ENCODE measurements around the gene CHD3. TPM values are rescaled to one million over a fixed set of nuclear protein-coding genes. Genes with fewer than 3 reads are reported as not detected.

CHD3 gene
- total RNA-seq, 1 experiment from 2014 or later: 27.9 TPM

- no TSS peak for BruUV-seq (replicated peaks)
- Histone ChIP-seq H3K9me3 (no peaks in the 10 kb centered on the region), H3K4me1 (no peaks in the 10 kb centered on the region), H3K27me3 (replicated peaks; ENCODE audit: control insufficient read depth, insufficient read depth, low read length) (no peaks in the 10 kb centered on the region), H3K36me3 (ENCODE audit: control insufficient read depth, insufficient read depth, low read length) (no peaks in the 10 kb centered on the region), H3K4me3 (ENCODE audit: low read depth, low read length) (no peak overlapping the region)
- Mint-ChIP-seq H3K9me3 (ENCODE audit: unreplicated experiment) (no peaks in the 10 kb centered on the region), H3K4me1 (ENCODE audit: low read depth, unreplicated experiment) (no peaks in the 10 kb centered on the region), H3K27me3 (ENCODE audit: insufficient read depth, unreplicated experiment) (no peaks in the 10 kb centered on the region), H3K36me3 (ENCODE audit: insufficient read depth, unreplicated experiment) (peaks cover 6% of the 10 kb centered on the region), H3K4me3 (ENCODE audit: unreplicated experiment) (no peak overlapping the region), H3K27ac (ENCODE audit: unreplicated experiment) (no peak overlapping the region)
- no peak for DNase-seq
- no peak for TF ChIP-seq CTCF (IDR thresholded peaks at IDR 0.05; ENCODE audit: insufficient read depth in 1 of 2, low read depth in 1 of 2, low read length in 1 of 2, severe bottlenecking in 1 of 2, unreplicated experiment in 1 of 2)
- intact Hi-C loops (cut with micrococcal nuclease; ENCODE audit: unreplicated experiment): no loop called here
- POLR2A ChIA-PET: no interaction called here
- CTCF ChIA-PET: no interaction called here
Measured at GRCh38 chr17:7927596-7927995, 39.0 kb downstream of the CHD3 start.

- Mint-ChIP-seq H3K4me1 (ENCODE audit: low read depth, unreplicated experiment) (peaks cover 11% of the 10 kb centered on the region), H3K27me3 (ENCODE audit: insufficient read depth, unreplicated experiment) (no peaks in the 10 kb centered on the region), H3K36me3 (ENCODE audit: insufficient read depth, unreplicated experiment) (peaks cover 6% of the 10 kb centered on the region), H3K4me3 (ENCODE audit: unreplicated experiment) (peak within 1 kb of the TSS; percentile 99), H3K27ac (ENCODE audit: unreplicated experiment) (no peak within 1 kb of the TSS), H3K9me3 (ENCODE audit: unreplicated experiment) (no peaks in the 10 kb centered on the region)
- TF ChIP-seq CTCF (IDR thresholded peaks at IDR 0.05; ENCODE audit: insufficient read depth in 1 of 2, low read depth in 1 of 2, low read length in 1 of 2, severe bottlenecking in 1 of 2, unreplicated experiment in 1 of 2): no peak
- CTCF ChIA-PET: no interaction called here
- POLR2A ChIA-PET: no interaction called here
- Histone ChIP-seq H3K4me3 (ENCODE audit: low read depth, low read length) (no peak within 1 kb of the TSS), H3K27me3 (replicated peaks; ENCODE audit: control insufficient read depth, insufficient read depth, low read length) (no peaks in the 10 kb centered on the region), H3K36me3 (ENCODE audit: control insufficient read depth, insufficient read depth, low read length) (no peaks in the 10 kb centered on the region), H3K9me3 (no peaks in the 10 kb centered on the region), H3K4me1 (0 out of 2 replicates have a peak, but pooled peaks cover 2% of the 10 kb centered on the region)
- intact Hi-C loops (cut with micrococcal nuclease; ENCODE audit: unreplicated experiment): loop anchor here (5.0 kb wide), 1 partner anchor 63 kb away; no protein-coding TSS in a partner anchor
- no peak for DNase-seq
- BruUV-seq (replicated peaks): no TSS peak
Measured at GRCh38 chr17:7929158-7930023, 40.8 kb downstream of the CHD3 start, which contains the start of gene KCNAB3. KCNAB3 (minus strand) TSS chr17:7929856; CDS start chr17:7929435, 421 bp downstream.

GRCh38 chr17:7930841-7931631 is 42.4 kb downstream of the CHD3 start:
- ChIA-PET CTCF (interaction anchor here (0.7 to 3.1 kb wide), 8 partner anchors 15 to 455 kb away, joined by 3 to 14 read pairs (median 6); partner anchors contain the start of genes NAA38 and RNF227), POLR2A (interaction anchor here (0.7 to 1.8 kb wide), 4 partner anchors 14 to 96 kb away, joined by 3 to 10 read pairs (median 5); partner anchors contain the start of gene RNF227)
- BruUV-seq (replicated peaks): TSS peak; percentile 92
- H3K27me3 Mint-ChIP-seq (ENCODE audit: insufficient read depth, unreplicated experiment): no peaks in the 10 kb centered on the region
- peaks cover 11% of the 10 kb centered on the region for H3K4me1 Mint-ChIP-seq (ENCODE audit: low read depth, unreplicated experiment)
- H3K36me3 Mint-ChIP-seq (ENCODE audit: insufficient read depth, unreplicated experiment): peaks cover 6% of the 10 kb centered on the region
- Histone ChIP-seq H3K9me3 (no peaks in the 10 kb centered on the region), H3K27me3 (replicated peaks; ENCODE audit: control insufficient read depth, insufficient read depth, low read length) (no peaks in the 10 kb centered on the region), H3K4me1 (0 out of 2 replicates have a peak, but pooled peaks cover 2% of the 10 kb centered on the region), H3K36me3 (ENCODE audit: control insufficient read depth, insufficient read depth, low read length) (no peaks in the 10 kb centered on the region), H3K4me3 (ENCODE audit: low read depth, low read length) (peak overlapping the region; percentile 72)
- DNase-seq: no peak
- H3K4me3 Mint-ChIP-seq (ENCODE audit: unreplicated experiment): peak overlapping the region; percentile 99
- no peak for TF ChIP-seq CTCF (IDR thresholded peaks at IDR 0.05; ENCODE audit: insufficient read depth in 1 of 2, low read depth in 1 of 2, low read length in 1 of 2, severe bottlenecking in 1 of 2, unreplicated experiment in 1 of 2)
- H3K27ac Mint-ChIP-seq (ENCODE audit: unreplicated experiment): peak overlapping the region; percentile 97
- intact Hi-C loops (cut with micrococcal nuclease; ENCODE audit: unreplicated experiment): loop anchor here (5.0 kb wide), 1 partner anchor 61 kb away; no protein-coding TSS in a partner anchor
- H3K9me3 Mint-ChIP-seq (ENCODE audit: unreplicated experiment): no peaks in the 10 kb centered on the region

All from Caco-2 (cell line).